ENCODE measurements around the gene BCL2L2. TPM values are rescaled to one million over a fixed set of nuclear protein-coding genes. Genes with fewer than 3 reads are reported as not detected.

Gene BCL2L2
- total and polyA plus RNA-seq, 2 donors (not counting 1 experiment from before 2014, with no cell fraction given) = 24.7 to 25.4 TPM

DNA sequence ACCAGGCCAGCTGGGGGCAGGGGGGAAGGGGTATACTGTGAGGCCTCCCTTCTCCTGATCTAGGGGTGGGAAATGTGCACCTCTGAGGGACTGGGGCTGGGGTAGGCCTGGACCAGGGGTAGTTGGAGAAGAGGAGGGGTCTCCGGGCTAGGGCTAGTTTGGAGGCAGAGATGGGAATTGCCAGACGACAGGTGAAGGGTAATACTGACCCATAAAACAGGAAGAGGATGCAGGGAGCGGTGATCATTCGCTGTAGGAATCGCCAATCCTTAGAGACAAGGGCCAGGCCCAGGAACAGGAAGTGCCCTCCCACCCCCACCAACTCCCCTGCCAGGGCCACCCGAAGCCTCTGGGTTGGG, 41.6 kb downstream of the BCL2L2 start:
- H2AFZ ChIP-seq (ENCODE audit: low read length) = no peak overlapping the region

DNA sequence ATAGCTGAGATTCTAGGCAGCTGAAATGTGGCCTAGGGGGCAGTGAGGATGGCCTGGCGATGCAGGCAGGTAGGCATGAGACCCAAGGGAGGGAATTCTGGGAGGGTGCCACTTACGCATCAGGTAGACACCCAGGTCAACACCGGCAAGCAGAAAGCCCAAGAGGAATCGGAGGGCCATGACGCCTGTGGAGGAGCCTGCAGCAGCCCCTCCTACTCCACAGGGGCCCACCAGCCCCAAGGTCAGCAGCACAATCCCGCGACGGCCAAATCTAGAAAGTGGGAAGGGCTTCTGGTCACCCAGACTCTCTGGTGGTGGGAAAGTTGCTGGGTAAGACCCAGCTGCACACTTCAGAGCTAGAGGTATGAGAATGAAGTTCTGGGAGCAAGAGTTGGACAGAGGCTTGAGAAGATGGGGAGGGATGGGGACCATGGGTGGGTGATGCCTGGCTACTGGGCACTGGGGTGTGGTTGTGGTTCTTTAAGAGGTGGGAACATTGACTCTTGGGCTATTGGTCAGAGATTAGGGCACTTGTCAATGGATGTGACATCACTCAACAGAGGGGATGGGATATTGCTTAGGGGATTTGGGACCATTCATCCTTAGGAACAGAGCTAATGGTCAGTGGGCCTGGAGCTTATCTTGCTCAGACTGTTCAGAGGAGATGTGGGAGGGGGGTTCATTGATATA, 42.7 kb downstream of the BCL2L2 start:
- no peak for DNase-seq (ENCODE audit: low read depth in 2 of 2)
- H3K79me2 ChIP-seq (ENCODE audit: control insufficient read depth, insufficient read depth, low read length) = no peaks in the 10 kb centered on the region
- no peak for TF ChIP-seq EZH2 (IDR thresholded peaks at IDR 0.05; ENCODE audit: low read length, missing control alignments)
- TF ChIP-seq, protein P1, sequence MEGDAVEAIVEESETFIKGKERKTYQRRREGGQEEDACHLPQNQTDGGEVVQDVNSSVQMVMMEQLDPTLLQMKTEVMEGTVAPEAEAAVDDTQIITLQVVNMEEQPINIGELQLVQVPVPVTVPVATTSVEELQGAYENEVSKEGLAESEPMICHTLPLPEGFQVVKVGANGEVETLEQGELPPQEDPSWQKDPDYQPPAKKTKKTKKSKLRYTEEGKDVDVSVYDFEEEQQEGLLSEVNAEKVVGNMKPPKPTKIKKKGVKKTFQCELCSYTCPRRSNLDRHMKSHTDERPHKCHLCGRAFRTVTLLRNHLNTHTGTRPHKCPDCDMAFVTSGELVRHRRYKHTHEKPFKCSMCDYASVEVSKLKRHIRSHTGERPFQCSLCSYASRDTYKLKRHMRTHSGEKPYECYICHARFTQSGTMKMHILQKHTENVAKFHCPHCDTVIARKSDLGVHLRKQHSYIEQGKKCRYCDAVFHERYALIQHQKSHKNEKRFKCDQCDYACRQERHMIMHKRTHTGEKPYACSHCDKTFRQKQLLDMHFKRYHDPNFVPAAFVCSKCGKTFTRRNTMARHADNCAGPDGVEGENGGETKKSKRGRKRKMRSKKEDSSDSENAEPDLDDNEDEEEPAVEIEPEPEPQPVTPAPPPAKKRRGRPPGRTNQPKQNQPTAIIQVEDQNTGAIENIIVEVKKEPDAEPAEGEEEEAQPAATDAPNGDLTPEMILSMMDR (conservative IDR thresholded peaks at IDR 0.05 in 1 of 2, IDR thresholded peaks at IDR 0.05 in 1 of 2; ENCODE audit: low read depth in 1 of 2, low read length in 2 of 2) = no peak
- no peak overlapping the region for H3K4me3 ChIP-seq (replicated peaks in 1 of 4; ENCODE audit: control extremely low read depth in 1 of 4, insufficient read depth in 1 of 4, low read depth in 3 of 4, low read length in 4 of 4)
- no peaks in the 10 kb centered on the region for H3K4me1 ChIP-seq (ENCODE audit: control insufficient read depth, extremely low read depth, insufficient read depth, low read length)
- H3K9ac ChIP-seq (ENCODE audit: insufficient read depth, low read length) = no peak overlapping the region
- no peaks in the 10 kb centered on the region for H4K20me1 ChIP-seq (ENCODE audit: control insufficient read depth, extremely low read depth, insufficient read depth, low read length)
- no peak overlapping the region for H3K27ac ChIP-seq (ENCODE audit: insufficient read depth, low read length)
- H3K9me3 ChIP-seq (ENCODE audit: control insufficient read depth, insufficient read depth, low read depth, low read length) = no peaks in the 10 kb centered on the region
- H3K27me3 ChIP-seq (ENCODE audit: control insufficient read depth, insufficient read depth, low read length) = peaks cover 2% of the 10 kb centered on the region
- H3K36me3 ChIP-seq (ENCODE audit: control insufficient read depth, insufficient read depth, low read length) = no peaks in the 10 kb centered on the region
- no peak overlapping the region for H2AFZ ChIP-seq (ENCODE audit: low read length)
- H3K4me2 ChIP-seq (ENCODE audit: extremely low read depth, insufficient read depth, low read length) = no peak overlapping the region

More for the DNA sequence above, 41.6 kb downstream of the BCL2L2 start:
- Histone ChIP-seq H3K9ac (ENCODE audit: insufficient read depth, low read length) (no peak overlapping the region), H3K4me3 (replicated peaks in 1 of 4; ENCODE audit: control extremely low read depth in 1 of 4, insufficient read depth in 1 of 4, low read depth in 3 of 4, low read length in 4 of 4) (no peak overlapping the region), H3K4me2 (ENCODE audit: extremely low read depth, insufficient read depth, low read length) (no peak overlapping the region), H3K9me3 (ENCODE audit: control insufficient read depth, insufficient read depth, low read depth, low read length) (no peaks in the 10 kb centered on the region), H3K27ac (ENCODE audit: insufficient read depth, low read length) (no peak overlapping the region), H3K36me3 (ENCODE audit: control insufficient read depth, insufficient read depth, low read length) (no peaks in the 10 kb centered on the region), H4K20me1 (ENCODE audit: control insufficient read depth, extremely low read depth, insufficient read depth, low read length) (no peaks in the 10 kb centered on the region), H3K4me1 (ENCODE audit: control insufficient read depth, extremely low read depth, insufficient read depth, low read length) (no peaks in the 10 kb centered on the region), H3K27me3 (ENCODE audit: control insufficient read depth, insufficient read depth, low read length) (peaks cover 2% of the 10 kb centered on the region), H3K79me2 (ENCODE audit: control insufficient read depth, insufficient read depth, low read length) (no peaks in the 10 kb centered on the region)
- DNase-seq (ENCODE audit: low read depth in 2 of 2) = no peak
- TF ChIP-seq, protein P1 (conservative IDR thresholded peaks at IDR 0.05 in 1 of 2, IDR thresholded peaks at IDR 0.05 in 1 of 2; ENCODE audit: low read depth in 1 of 2, low read length in 2 of 2) = no peak
- no peak for TF ChIP-seq EZH2 (IDR thresholded peaks at IDR 0.05; ENCODE audit: low read length, missing control alignments)

DNA sequence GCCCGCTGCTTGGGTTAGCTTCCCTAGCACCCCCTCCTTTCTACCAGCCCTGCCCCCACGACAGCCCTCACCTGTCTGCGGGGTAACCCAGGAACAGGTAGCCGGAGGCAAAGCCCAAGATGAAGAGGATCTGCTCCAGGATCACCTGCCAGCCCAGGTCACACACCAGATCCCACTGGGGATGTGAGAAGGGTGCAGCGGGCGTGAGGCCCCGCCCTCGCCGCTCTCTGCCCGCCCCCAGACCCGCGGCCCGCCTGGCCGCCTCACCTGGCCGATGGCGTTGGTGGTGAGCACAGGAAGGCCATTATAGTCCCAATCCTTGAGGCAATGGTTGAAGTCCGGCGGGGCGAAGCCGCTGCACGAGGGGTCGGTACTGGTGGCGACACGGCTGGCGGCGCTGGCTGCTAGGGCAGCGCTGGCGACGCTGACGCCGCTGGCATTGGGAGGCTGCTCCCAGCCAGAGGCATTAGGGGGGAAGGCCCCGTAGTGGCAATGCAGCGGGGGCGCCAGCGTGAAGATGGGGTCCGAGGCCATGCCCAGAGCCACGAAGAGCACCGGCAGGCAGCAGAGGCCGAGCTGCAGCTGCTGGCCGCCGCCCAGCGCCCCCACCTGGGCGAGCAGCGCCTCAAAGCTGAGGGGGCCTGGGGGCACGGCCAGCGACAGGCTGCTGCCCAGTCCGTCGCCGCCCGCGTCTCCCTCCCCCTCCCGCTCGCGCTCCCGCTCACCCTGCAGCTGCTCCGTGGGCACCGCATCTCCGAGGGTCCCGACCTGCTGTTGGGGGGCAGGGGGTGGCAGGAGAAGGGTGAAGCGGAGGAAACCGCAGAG, 45.3 kb downstream of the BCL2L2 start:
- Histone ChIP-seq H3K27ac (ENCODE audit: insufficient read depth, low read length) (no peak overlapping the region), H4K20me1 (ENCODE audit: control insufficient read depth, extremely low read depth, insufficient read depth, low read length) (no peaks in the 10 kb centered on the region), H3K36me3 (ENCODE audit: control insufficient read depth, insufficient read depth, low read length) (no peaks in the 10 kb centered on the region), H3K9me3 (ENCODE audit: control insufficient read depth, insufficient read depth, low read depth, low read length) (no peaks in the 10 kb centered on the region), H3K27me3 (ENCODE audit: control insufficient read depth, insufficient read depth, low read length) (peaks cover 2% of the 10 kb centered on the region), H3K4me1 (ENCODE audit: control insufficient read depth, extremely low read depth, insufficient read depth, low read length) (no peaks in the 10 kb centered on the region), H3K4me3 (replicated peaks in 1 of 4; ENCODE audit: control extremely low read depth in 1 of 4, insufficient read depth in 1 of 4, low read depth in 3 of 4, low read length in 4 of 4) (peak overlapping the region; percentile 48 to 74 (median 58)), H3K79me2 (ENCODE audit: control insufficient read depth, insufficient read depth, low read length) (no peaks in the 10 kb centered on the region), H3K9ac (ENCODE audit: insufficient read depth, low read length) (peak overlapping the region; percentile 41), H3K4me2 (ENCODE audit: extremely low read depth, insufficient read depth, low read length) (peak overlapping the region; percentile 75), H2AFZ (ENCODE audit: low read length) (peak overlapping the region; percentile 60)
- peak in 1 of 2 donors; percentile 12 for DNase-seq (ENCODE audit: low read depth in 2 of 2)
- peak; percentile 19 for TF ChIP-seq EZH2 (IDR thresholded peaks at IDR 0.05; ENCODE audit: low read length, missing control alignments)
- TF ChIP-seq, protein P1 (conservative IDR thresholded peaks at IDR 0.05 in 1 of 2, IDR thresholded peaks at IDR 0.05 in 1 of 2; ENCODE audit: low read depth in 1 of 2, low read length in 2 of 2) = no peak
